GM23338 (cell line): ENCODE measurements around the gene TGFBR3. TPM values are rescaled to one million over a fixed set of nuclear protein-coding genes. Genes with fewer than 3 reads are reported as not detected.

Source experiments
- ATAC-seq: fragments of 200-7000 bp; cut with Tn5 transposase; 3 replicates; pipeline ENCODE4 v1.9.1; 2020
- DNase-seq: peaks from one replicate; pipeline ENCODE4 v3.0.0-alpha.2; 2015; ENCODE audit warnings: low spot score
- H2AFZ ChIP-seq: fragments of 200-600 bp; sonication (generic); 2 replicates; pipeline ENCODE4 v1.8.0; 2016; ENCODE audit warnings: antibody characterized with exemption, mild to moderate bottlenecking, moderate library complexity
- H3F3A ChIP-seq: fragments of 200-600 bp; sonication (generic); replicated peaks from 2 replicates; pipeline ENCODE4 v1.8.0; 2017; ENCODE audit warnings: antibody characterized with exemption, mixed run types, low read depth
- H3K27ac ChIP-seq: fragments of 200-600 bp; sonication (generic); 2 replicates; pipeline ENCODE4 v1.6.1; 2016; ENCODE audit warnings: low read depth
- H3K27me3 ChIP-seq: fragments of 200-600 bp; sonication (generic); 2 replicates; pipeline ENCODE4 v1.8.0; 2016; ENCODE audit warnings: mild to moderate bottlenecking, mixed run types, moderate library complexity; ENCODE audit not compliant: insufficient read depth
- H3K36me3 ChIP-seq: fragments of 200-600 bp; sonication (generic); 2 replicates; pipeline ENCODE4 v1.8.0; 2016; ENCODE audit warnings: mild to moderate bottlenecking; ENCODE audit not compliant: insufficient read depth
- H3K4me1 ChIP-seq: fragments of 200-600 bp; sonication (generic); 2 replicates; pipeline ENCODE4 v1.8.0; 2016; ENCODE audit warnings: mild to moderate bottlenecking, moderate library complexity; ENCODE audit not compliant: insufficient read depth
- H3K4me2 ChIP-seq: fragments of 200-600 bp; sonication (generic); 2 replicates; pipeline ENCODE4 v1.7.1; 2017; ENCODE audit warnings: mixed run types
- H3K4me3 ChIP-seq: fragments of 200-600 bp; sonication (generic); 2 replicates; pipeline ENCODE4 v1.6.1; 2016; ENCODE audit warnings: mixed run types
- H3K79me2 ChIP-seq: fragments of 200-600 bp; sonication (generic); replicated peaks from 2 replicates; pipeline ENCODE4 v1.8.0; 2017; ENCODE audit warnings: mild to moderate bottlenecking; ENCODE audit not compliant: insufficient read depth
- H3K9me2 ChIP-seq: fragments of 200-600 bp; sonication (generic); 2 replicates; pipeline ENCODE4 v1.8.0; 2017; ENCODE audit not compliant: insufficient read depth
- H4K20me1 ChIP-seq: fragments of 200-600 bp; sonication (generic); replicated peaks from 2 replicates; pipeline ENCODE4 v1.8.0; 2017; ENCODE audit warnings: mild to moderate bottlenecking; ENCODE audit not compliant: insufficient read depth
- H3K27ac Mint-ChIP-seq: 2 replicates; pipeline ENCODE4 v1.8.0; 2020; ENCODE audit warnings: inconsistent platforms, mild to moderate bottlenecking, moderate library complexity, mixed read lengths
- H3K27me3 Mint-ChIP-seq: 3 replicates; pipeline ENCODE4 v1.8.0; 2022; ENCODE audit warnings: low read depth, mild to moderate bottlenecking, moderate library complexity, mixed read lengths, inconsistent platforms; ENCODE audit not compliant: insufficient read depth, poor library complexity
- H3K36me3 Mint-ChIP-seq: 3 replicates; pipeline ENCODE4 v1.8.0; 2021; ENCODE audit warnings: low read depth, mild to moderate bottlenecking, inconsistent platforms, moderate library complexity, mixed read lengths
- H3K4me1 Mint-ChIP-seq: 3 replicates; pipeline ENCODE4 v1.8.0; 2020; ENCODE audit warnings: mild to moderate bottlenecking, inconsistent platforms, mixed read lengths
- H3K4me3 Mint-ChIP-seq: 3 replicates; pipeline ENCODE4 v1.8.0; 2021; ENCODE audit warnings: moderate library complexity, mild to moderate bottlenecking, inconsistent platforms, mixed read lengths
- H3K9me3 Mint-ChIP-seq: 3 replicates; pipeline ENCODE4 v1.8.0; 2020; ENCODE audit warnings: moderate library complexity, mild to moderate bottlenecking, inconsistent platforms, mixed read lengths
- CREB1 ChIP-seq: fragments of 250-450 bp; sonication (Bioruptor Pico); IDR thresholded peaks from 2 replicates; pipeline ENCODE4 v1.5.0; 2020; ENCODE audit warnings: low read depth, mild to moderate bottlenecking, moderate library complexity
- EZH2 ChIP-seq: fragments of 200-600 bp; sonication (generic); IDR thresholded peaks from one replicate; pipeline ENCODE4 v1.8.0; 2017; ENCODE audit warnings: antibody characterized with exemption, mild to moderate bottlenecking, low read depth; ENCODE audit not compliant: unreplicated experiment
- ZNF114 ChIP-seq: fragments of 250-450 bp; sonication (Bioruptor Pico); IDR thresholded peaks from 2 replicates; pipeline ENCODE4 v1.5.0; 2020; ENCODE audit warnings: mild to moderate bottlenecking, moderate library complexity
- ZNF331 ChIP-seq: fragments of 250-450 bp; sonication (Bioruptor Pico); IDR thresholded peaks from 2 replicates; pipeline ENCODE4 v1.5.0; 2020; ENCODE audit warnings: low read depth, mild to moderate bottlenecking, moderate library complexity
- ZNF462 ChIP-seq: fragments of 250-450 bp; sonication (Bioruptor Pico); IDR thresholded peaks from 2 replicates; pipeline ENCODE4 v1.5.0; 2020; ENCODE audit warnings: mild to moderate bottlenecking, moderate library complexity
- polyA plus RNA-seq: library from polyadenylated mRNA; unstranded; fragments of >200 nt; fragmentation: Nextera tagmentation; extraction: Ambion mirVana; gene quantifications from 2 replicates; pipeline ENCODE4 v1.2.1, GENCODE V29; 2016
- total RNA-seq: library from RNA; depleted of rRNA; stranded (reverse); fragments of >200 nt; shearing (Covaris generic); gene quantifications from 2 replicates; pipeline ENCODE4 v1.2.3, GENCODE V29; 2014
- TF ChIP-seq, protein P1 (sequence below), 2 experiments: fragments of 200-600 bp in 1 of 2; sonication (generic) in 1 of 2; conservative IDR thresholded peaks; 2 replicates each; pipeline versions ENCODE4 v1.5.1 to v1.6.1; 2016 to 2017; ENCODE audit warnings: antibody characterized with exemption in 2 of 2, low read depth in 2 of 2, mild to moderate bottlenecking in 2 of 2, moderate library complexity in 1 of 2

TGFBR3 gene
- total and polyA plus RNA-seq, 2 experiments from 2014 or later: 1.7 to 2.9 TPM

- DNase-seq (no peak), ATAC-seq (no peak)
- Mint-ChIP-seq H3K27ac (no peak overlapping the region), H3K27me3 (peaks cover 3% of the 10 kb centered on the region), H3K4me1 (peaks cover 31% of the 10 kb centered on the region), H3K9me3 (no peaks in the 10 kb centered on the region), H3K4me3 (no peak overlapping the region), H3K36me3 (no peaks in the 10 kb centered on the region)
- no peaks in the 10 kb centered on the region for H3K9me2 ChIP-seq
- peaks cover 25% of the 10 kb centered on the region for H3K4me1 ChIP-seq
- TF ChIP-seq ZNF114 (CRISPR knock-in tag) (no peak), EZH2 (no peak), ZNF462 (CRISPR knock-in tag) (no peak), ZNF331 (CRISPR knock-in tag) (no peak), CREB1 (CRISPR knock-in tag) (no peak)
- TF ChIP-seq, protein P1, sequence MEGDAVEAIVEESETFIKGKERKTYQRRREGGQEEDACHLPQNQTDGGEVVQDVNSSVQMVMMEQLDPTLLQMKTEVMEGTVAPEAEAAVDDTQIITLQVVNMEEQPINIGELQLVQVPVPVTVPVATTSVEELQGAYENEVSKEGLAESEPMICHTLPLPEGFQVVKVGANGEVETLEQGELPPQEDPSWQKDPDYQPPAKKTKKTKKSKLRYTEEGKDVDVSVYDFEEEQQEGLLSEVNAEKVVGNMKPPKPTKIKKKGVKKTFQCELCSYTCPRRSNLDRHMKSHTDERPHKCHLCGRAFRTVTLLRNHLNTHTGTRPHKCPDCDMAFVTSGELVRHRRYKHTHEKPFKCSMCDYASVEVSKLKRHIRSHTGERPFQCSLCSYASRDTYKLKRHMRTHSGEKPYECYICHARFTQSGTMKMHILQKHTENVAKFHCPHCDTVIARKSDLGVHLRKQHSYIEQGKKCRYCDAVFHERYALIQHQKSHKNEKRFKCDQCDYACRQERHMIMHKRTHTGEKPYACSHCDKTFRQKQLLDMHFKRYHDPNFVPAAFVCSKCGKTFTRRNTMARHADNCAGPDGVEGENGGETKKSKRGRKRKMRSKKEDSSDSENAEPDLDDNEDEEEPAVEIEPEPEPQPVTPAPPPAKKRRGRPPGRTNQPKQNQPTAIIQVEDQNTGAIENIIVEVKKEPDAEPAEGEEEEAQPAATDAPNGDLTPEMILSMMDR (conservative IDR thresholded peaks at IDR 0.05; ENCODE audit: low read depth in 2 of 2): no peak
- no peaks in the 10 kb centered on the region for H3K27me3 ChIP-seq
- H3K27ac ChIP-seq: no peak overlapping the region
- no peaks in the 10 kb centered on the region for H3K79me2 ChIP-seq
- H4K20me1 ChIP-seq: no peaks in the 10 kb centered on the region
- no peak overlapping the region for H2AFZ ChIP-seq
- H3F3A ChIP-seq: no peaks in the 10 kb centered on the region
- no peaks in the 10 kb centered on the region for H3K36me3 ChIP-seq
- H3K4me2 ChIP-seq: no peak overlapping the region
- no peak overlapping the region for H3K4me3 ChIP-seq
Measured at GRCh38 chr1:91787919-91788318, 98.0 kb downstream of the TGFBR3 start.
